Ovary (tissue), 9 donors: Measurements from ENCODE around the gene PCGF5. TPM values are rescaled to one million over a fixed set of nuclear protein-coding genes. Genes with fewer than 3 reads are reported as not detected.

Source experiments
- DNase-seq, 5 donors: peaks; one replicate each; pipeline ENCODE4 v3.0.0-alpha.2; 2019 to 2020
- H3K27ac ChIP-seq, 2 donors: fragments of 200-600 bp; one replicate each; pipeline versions ENCODE4 v1.5.1 to v1.8.0; 2019 to 2022
- H3K27me3 ChIP-seq: fragments of 200-600 bp; one replicate; pipeline ENCODE4 v1.8.0; 2022
- H3K36me3 ChIP-seq: fragments of 200-600 bp; sonication (generic); one replicate; pipeline ENCODE4 v1.5.1; 2019
- H3K4me1 ChIP-seq: one replicate; pipeline ENCODE4 v1.8.1; 2013; ENCODE audit warnings: mild to moderate bottlenecking, moderate library complexity; ENCODE audit not compliant: insufficient read depth
- H3K4me3 ChIP-seq: fragments of 200-600 bp; sonication (generic); one replicate; pipeline ENCODE4 v1.5.1; 2017
- H3K9me3 ChIP-seq, 2 donors: fragments of 200-600 bp in 1 of 2; sonication (generic) in 1 of 2; one replicate each; pipeline versions ENCODE4 v1.5.1 to v1.8.1; 2013 to 2019; ENCODE audit warnings: mild to moderate bottlenecking in 1 of 2, moderate library complexity in 1 of 2
- CTCF ChIP-seq, 3 donors: fragments of 450-650 bp in 2 of 3; fragments of 200-600 bp in 1 of 3; IDR thresholded peaks; one replicate each; pipeline versions ENCODE4 v1.5.1 to v1.8.0; 2016 to 2022; ENCODE audit warnings: antibody characterized with exemption in 3 of 3, mild to moderate bottlenecking in 1 of 3
- EP300 ChIP-seq: sonication (generic); formaldehyde crosslinking; IDR thresholded peaks from one replicate; pipeline ENCODE4 v1.6.1; 2017; ENCODE audit warnings: antibody characterized with exemption
- POLR2A ChIP-seq: fragments of 450-650 bp; IDR thresholded peaks from one replicate; pipeline ENCODE4 v1.6.1; 2017; ENCODE audit warnings: antibody characterized with exemption, mild to moderate bottlenecking, moderate library complexity
- WGBS, 3 donors: extraction: QIAGEN DNeasy Blood & Tissue Kit in 1 of 3; methylation state at CpG; one replicate each; pipeline versions ENCODE4 v1.1.5 to v1.1.7; 2013 to 2017; 5-methylcytosine and 5-hydroxymethylcytosine counted together
- intact Hi-C, 4 donors: fragments of 100-400 bp; cut with DNase I; formaldehyde crosslinking; loops; one replicate each; pipeline versions ENCODE4 v1.11.0 to v1.15.1; 2022 to 2023
- polyA plus RNA-seq, 2 donors: library from polyadenylated mRNA; stranded (reverse); fragments of 200-250 nt in 1 of 2; fragments of 350-450 nt in 1 of 2; fragmentation: Illumina TruSeq in 1 of 2; extraction: RNeasy Lipid Tissue Mini Kit (QIAGEN cat#74804) in 1 of 2; gene quantifications; one replicate each; pipeline ENCODE4 v1.2.3, GENCODE V29; 2013 to 2014
- total RNA-seq, 7 donors: library from RNA; depleted of rRNA in 2 of 7; stranded (reverse); fragments of >200 nt in 2 of 7; fragmentation: NEBNext Ultra II Directional in 3 of 7; extraction: Animal tissue kit (Norgen Biotek cat#: 25700) in 3 of 7; gene quantifications; one replicate each; pipeline versions ENCODE4 v1.1.0 to v1.2.4, GENCODE V29; 2016 to 2023
- donor health status: DM: no; HTN: no; CAD: no; lungs with moderate emphysema.
- donor health status: DM: no; HTN: no; CAD: no.
- donor health status: Bipolar disorder and iron deficiency.
- donor health status: DM: yes; HTN: yes; CAD: no.
- donor health status: DM: no; HTN: no; CAD: no.
- donor health status: DM: yes; HTN: yes; CAD: no.

The PCGF5 gene
- total and polyA plus RNA-seq, 9 donors = 13.1 to 49.0 (median 36.1) TPM

GRCh38 chr10:91294134-91294906 is 73.9 kb downstream of the PCGF5 start:
- no peak overlapping the region for H3K27ac ChIP-seq
- intact Hi-C loops = no loop called here
- 67 to 73% (median 70%) methylated on average over 3 of the region's 3 CpGs for WGBS, 3 donors
- DNase-seq = no peak
- H3K27me3 ChIP-seq = no peaks in the 10 kb centered on the region
- no peak for TF ChIP-seq CTCF (IDR thresholded peaks at IDR 0.05)
- no peak for TF ChIP-seq POLR2A
- no peak for TF ChIP-seq EP300
- H3K36me3 ChIP-seq = no peaks in the 10 kb centered on the region
- peaks cover 2% of the 10 kb centered on the region for H3K4me1 ChIP-seq
- H3K4me3 ChIP-seq = no peak overlapping the region
- no peaks in the 10 kb centered on the region for H3K9me3 ChIP-seq

- WGBS, 3 donors = 48 to 57% (median 54%) methylated on average over 6 of the region's 6 CpGs
- H3K9me3 ChIP-seq = no peaks in the 10 kb centered on the region
- TF ChIP-seq POLR2A = no peak
- TF ChIP-seq EP300 = no peak
- TF ChIP-seq CTCF (IDR thresholded peaks at IDR 0.05) = no peak
- peaks cover 2% of the 10 kb centered on the region for H3K4me1 ChIP-seq
- intact Hi-C loops = no loop called here
- no peaks in the 10 kb centered on the region for H3K36me3 ChIP-seq
- no peak overlapping the region for H3K4me3 ChIP-seq
- no peaks in the 10 kb centered on the region for H3K27me3 ChIP-seq
- DNase-seq = no peak
- no peak overlapping the region for H3K27ac ChIP-seq
Observed at GRCh38 chr10:91295346-91295745, 74.9 kb downstream of the PCGF5 start.

GRCh38 chr10:91296471-91296870 is 76.0 kb downstream of the PCGF5 start:
- Histone ChIP-seq H3K36me3 (no peaks in the 10 kb centered on the region), H3K27ac (no peak overlapping the region), H3K27me3 (no peaks in the 10 kb centered on the region), H3K9me3 (no peaks in the 10 kb centered on the region), H3K4me3 (no peak overlapping the region), H3K4me1 (peaks cover 2% of the 10 kb centered on the region)
- no peak for DNase-seq
- 54 to 60% (median 54%) methylated on average over 2 of the region's 2 CpGs for WGBS, 3 donors
- intact Hi-C loops = no loop called here
- TF ChIP-seq POLR2A = no peak
- TF ChIP-seq CTCF (IDR thresholded peaks at IDR 0.05) = no peak

GRCh38 chr10:91298224-91298871 is 77.9 kb downstream of the PCGF5 start:
- no peaks in the 10 kb centered on the region for H3K36me3 ChIP-seq
- intact Hi-C loops = no loop called here
- H3K4me3 ChIP-seq = peak overlapping the region; percentile 30
- DNase-seq = peak; percentile 56 to 82 (median 74)
- peak; percentile 38 to 65 (median 56) for TF ChIP-seq CTCF (IDR thresholded peaks at IDR 0.05)
- no peak for TF ChIP-seq EP300
- H3K27ac ChIP-seq = no peak overlapping the region
- H3K27me3 ChIP-seq = no peaks in the 10 kb centered on the region
- H3K9me3 ChIP-seq = no peaks in the 10 kb centered on the region
- 1 to 7% (median 1%) methylated on average over 23 of the region's 23 CpGs for WGBS, 3 donors
- peaks cover 2% of the 10 kb centered on the region for H3K4me1 ChIP-seq
